AG04450 (cell line): Measurements from ENCODE around the gene FUS. TPM values are rescaled to one million over a fixed set of nuclear protein-coding genes. Genes with fewer than 3 reads are reported as not detected.
A peak's percentile ranks its signal among the peaks of the same experiment; 100 is the strongest.

Experiments
- CTCF ChIA-PET: fragments of 300-600, 350-600 bp; formaldehyde crosslinking; extraction: SDS; loops from one replicate; lab custom pipeline; 2022; ENCODE audit warnings: antibody characterized with exemption, inconsistent platforms; lab: Charles Lee
- POLR2A ChIA-PET: fragments of 350-600 bp; formaldehyde crosslinking; extraction: SDS; loops from one replicate; lab custom pipeline; 2021; ENCODE audit warnings: antibody characterized with exemption, inconsistent platforms; lab: Yijun Ruan, JAX
- DNase-seq: peaks from one replicate; pipeline ENCODE4 v3.0.0-alpha.2; 2011; ENCODE audit warnings: low read depth, low spot score
- H3K27ac ChIP-seq: one replicate; pipeline ENCODE4 v1.5.1; 2012; ENCODE audit warnings: low read depth, low read length, control low read depth
- H3K27me3 ChIP-seq: one replicate; pipeline ENCODE4 v1.6.0; 2012; ENCODE audit warnings: low read length; ENCODE audit not compliant: control insufficient read depth, insufficient read depth
- H3K4me3 ChIP-seq: 2 replicates; pipeline ENCODE4 v1.5.1; 2011; ENCODE audit warnings: mild to moderate bottlenecking, low read depth, low read length, control low read depth
- H3K9me3 ChIP-seq: 2 replicates; pipeline ENCODE4 v1.5.1; 2012; ENCODE audit warnings: low read length; ENCODE audit not compliant: control insufficient read depth, insufficient read depth
- polyA plus RNA-seq: library from polyadenylated mRNA; depleted of rRNA; stranded (reverse); fragments of >200 nt; gene quantifications from 2 replicates; pipeline ENCODE4 v1.2.3, GENCODE V29; 2011
- TF ChIP-seq, protein P1 (sequence below): IDR thresholded peaks from 2 replicates; pipeline ENCODE4 v1.5.1; 2011; ENCODE audit warnings: low read depth, low read length, control low read depth, inconsistent platforms

The FUS gene
- polyA plus RNA-seq, 1 experiment, result 166 TPM

DNA sequence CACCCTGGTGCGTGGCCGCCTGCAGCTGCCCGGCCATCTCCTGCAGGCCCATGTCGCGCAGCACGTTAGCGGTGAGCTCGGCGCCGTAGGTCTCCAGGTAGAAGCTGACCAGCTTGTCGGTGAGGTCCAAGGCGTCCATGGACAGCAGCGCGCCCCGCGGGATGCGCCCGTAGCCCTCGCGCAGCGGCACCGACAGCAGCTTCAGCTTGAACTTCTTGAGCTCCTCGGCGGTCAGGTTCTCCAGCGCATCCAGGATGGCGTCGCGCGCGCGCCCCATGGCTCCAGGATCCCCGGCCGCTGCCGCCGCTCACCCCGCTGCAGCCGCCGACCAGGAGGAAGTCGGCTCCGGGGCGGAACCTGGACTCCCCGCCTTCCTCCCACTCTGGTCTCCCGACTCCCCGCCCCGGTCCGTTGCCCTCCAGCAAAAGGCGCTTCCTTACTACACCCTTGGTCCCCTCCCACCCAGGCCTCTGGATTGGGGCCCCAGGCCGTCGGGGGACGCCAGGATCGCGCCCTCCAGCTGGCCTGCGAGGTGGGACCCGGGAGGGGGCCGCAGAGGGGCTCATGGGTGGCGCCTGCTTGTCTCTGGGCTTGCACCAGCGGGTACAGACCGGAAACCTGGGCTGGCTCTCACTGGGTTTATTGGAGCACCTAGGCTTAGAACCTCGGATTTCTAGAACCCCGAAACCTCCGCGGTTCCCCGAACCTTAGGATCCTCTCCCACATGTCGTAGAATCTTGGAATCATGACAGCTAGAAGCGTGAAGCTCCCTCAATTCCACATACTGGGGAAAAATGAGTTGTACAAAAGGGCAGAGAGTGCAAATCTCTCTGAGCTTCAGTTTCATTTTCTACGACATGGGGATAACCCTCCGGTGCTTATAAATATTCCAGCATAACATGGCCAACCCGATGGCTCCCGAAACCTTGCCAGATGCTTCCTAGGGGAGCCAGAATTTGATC, 22.8 kb downstream of the FUS start, which contains the start of gene PYCARD:
Gene PYCARD, minus strand, starts transcription at position 347 of the 962 bp plus-strand sequence. Its CDS starts 70 bp downstream, at position 277.
- Histone ChIP-seq H3K9me3 (no peaks in the 10 kb centered on the region), H3K27me3 (peaks cover 16% of the 10 kb centered on the region), H3K27ac (no peak within 1 kb of the TSS), H3K4me3 (peak within 1 kb of the TSS; percentile 80)
- ChIA-PET CTCF (interaction anchor here (0.6 to 1.8 kb wide), 5 partner anchors 9 to 666 kb away, joined by 4 to 11 read pairs (median 5); no protein-coding TSS in a partner anchor), POLR2A (interaction anchor here (0.7 to 3.8 kb wide), 8 partner anchors 9 to 666 kb away, joined by 3 to 43 read pairs (median 4); partner anchors contain the start of genes ARMC5, FUS and ZNF843)
- DNase-seq, result no peak
- TF ChIP-seq, protein P1, sequence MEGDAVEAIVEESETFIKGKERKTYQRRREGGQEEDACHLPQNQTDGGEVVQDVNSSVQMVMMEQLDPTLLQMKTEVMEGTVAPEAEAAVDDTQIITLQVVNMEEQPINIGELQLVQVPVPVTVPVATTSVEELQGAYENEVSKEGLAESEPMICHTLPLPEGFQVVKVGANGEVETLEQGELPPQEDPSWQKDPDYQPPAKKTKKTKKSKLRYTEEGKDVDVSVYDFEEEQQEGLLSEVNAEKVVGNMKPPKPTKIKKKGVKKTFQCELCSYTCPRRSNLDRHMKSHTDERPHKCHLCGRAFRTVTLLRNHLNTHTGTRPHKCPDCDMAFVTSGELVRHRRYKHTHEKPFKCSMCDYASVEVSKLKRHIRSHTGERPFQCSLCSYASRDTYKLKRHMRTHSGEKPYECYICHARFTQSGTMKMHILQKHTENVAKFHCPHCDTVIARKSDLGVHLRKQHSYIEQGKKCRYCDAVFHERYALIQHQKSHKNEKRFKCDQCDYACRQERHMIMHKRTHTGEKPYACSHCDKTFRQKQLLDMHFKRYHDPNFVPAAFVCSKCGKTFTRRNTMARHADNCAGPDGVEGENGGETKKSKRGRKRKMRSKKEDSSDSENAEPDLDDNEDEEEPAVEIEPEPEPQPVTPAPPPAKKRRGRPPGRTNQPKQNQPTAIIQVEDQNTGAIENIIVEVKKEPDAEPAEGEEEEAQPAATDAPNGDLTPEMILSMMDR, result no peak

DNA sequence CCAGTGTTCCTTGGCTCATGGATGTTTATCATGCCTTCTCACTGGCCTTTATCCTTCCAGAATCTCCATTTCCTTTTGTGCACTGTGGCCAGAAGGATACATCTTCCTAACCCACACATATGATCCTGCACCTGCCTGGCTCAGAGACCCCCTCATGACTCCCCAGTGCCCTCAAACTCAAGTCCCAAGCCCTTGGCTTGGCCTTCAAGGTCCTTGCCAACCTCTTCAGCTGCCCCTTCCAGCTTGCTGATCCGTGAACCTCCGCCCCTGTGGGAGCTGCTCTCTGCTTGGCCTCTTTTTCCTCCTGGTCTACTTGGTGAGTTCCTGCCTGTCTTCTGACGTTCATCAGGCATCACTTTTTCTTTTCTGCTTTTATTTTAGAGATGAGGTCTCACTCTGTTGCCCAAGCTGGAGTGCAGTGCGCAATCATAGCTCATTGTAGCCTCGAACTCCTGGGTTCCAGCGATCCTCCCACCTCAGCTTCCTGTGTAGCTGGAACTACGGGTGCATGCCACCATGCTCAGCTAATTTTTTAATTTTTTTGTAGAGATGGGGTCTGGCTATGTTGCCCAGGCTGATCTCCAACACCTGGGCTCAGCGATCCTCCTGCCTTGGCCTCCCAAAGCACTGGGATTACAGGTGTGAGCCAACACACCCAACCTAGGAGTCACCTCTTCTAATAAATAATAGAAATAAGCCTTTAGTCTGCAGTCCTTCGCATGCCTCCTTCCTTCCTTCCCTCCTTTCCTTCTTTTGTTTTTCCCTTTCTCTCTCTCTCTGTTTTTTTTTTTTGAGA, 25.1 kb downstream of the FUS start:
- TF ChIP-seq, protein P1, result no peak
- CTCF ChIA-PET, result interaction anchor here (1.1 kb wide), 1 partner anchor 247 kb away, joined by 3 read pairs; no protein-coding TSS in a partner anchor
- DNase-seq, result no peak
- H3K27me3 ChIP-seq, result peaks cover 29% of the 10 kb centered on the region
- no peaks in the 10 kb centered on the region for H3K9me3 ChIP-seq
- no peak overlapping the region for H3K27ac ChIP-seq
- no peak overlapping the region for H3K4me3 ChIP-seq
- POLR2A ChIA-PET, result no interaction called here

DNA sequence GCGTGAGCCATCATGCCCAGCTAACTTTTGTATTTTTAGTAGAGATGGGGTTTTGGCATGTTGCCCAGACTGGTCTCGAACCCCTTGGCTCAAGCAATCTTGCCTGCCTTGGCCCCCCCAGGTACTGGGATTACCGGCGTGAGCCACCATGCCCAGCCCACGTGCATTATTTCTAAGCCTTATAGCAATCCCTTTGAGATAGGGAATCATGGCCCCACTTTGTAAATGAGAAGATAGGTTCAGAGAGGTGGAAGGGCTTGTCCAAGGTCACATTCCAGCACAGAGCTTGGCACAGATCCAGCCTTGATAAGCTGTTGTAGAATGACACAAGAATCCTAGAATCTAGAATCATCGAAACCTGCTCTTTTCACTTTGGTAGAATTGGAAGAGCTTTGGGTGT, 26.8 kb downstream of the FUS start:
- Histone ChIP-seq H3K27me3 (peaks cover 30% of the 10 kb centered on the region), H3K9me3 (no peaks in the 10 kb centered on the region), H3K27ac (no peak overlapping the region), H3K4me3 (no peak overlapping the region)
- TF ChIP-seq, protein P1, result no peak
- CTCF ChIA-PET, result no interaction called here
- DNase-seq, result no peak
- POLR2A ChIA-PET, result no interaction called here

DNA sequence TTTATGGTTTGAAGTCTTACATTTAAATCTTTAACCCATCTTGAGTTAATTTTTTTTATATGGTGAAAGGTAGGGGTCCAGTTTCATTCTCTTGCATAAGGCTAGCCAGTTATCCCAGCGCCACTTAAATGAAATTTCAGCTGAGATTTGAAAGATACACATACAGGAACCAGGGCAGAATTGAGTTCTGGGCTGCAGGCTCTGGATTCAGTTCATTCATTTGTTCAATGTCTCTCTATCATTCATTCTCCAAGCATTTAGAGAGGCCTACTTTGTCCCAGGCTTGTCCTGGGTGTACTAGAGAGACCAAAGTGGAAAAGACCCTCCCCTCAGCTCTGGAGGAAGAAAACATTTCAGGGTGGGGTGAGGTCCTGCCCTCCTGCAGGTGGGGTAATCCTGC, 33.4 kb downstream of the FUS start:
- TF ChIP-seq, protein P1, result no peak
- Histone ChIP-seq H3K27ac (no peak overlapping the region), H3K27me3 (peaks cover 55% of the 10 kb centered on the region), H3K4me3 (no peak overlapping the region), H3K9me3 (peaks cover 5% of the 10 kb centered on the region; the same call in 1 of the 2 replicates)
- no peak for DNase-seq
- ChIA-PET CTCF (interaction anchor here (1.6 kb wide), 1 partner anchor 655 kb away, joined by 5 read pairs; no protein-coding TSS in a partner anchor), POLR2A (no interaction called here)
